ENCODE measurements around the gene EFHC1.
"Not testable (repeated sequence)": the region's sequence is repeated elsewhere in the genome, so short reads cannot be mapped to it uniquely, and the experiment has no call there.

EFHC1 gene

GRCh38 chr6:52438926-52439325, 18.8 kb downstream of the EFHC1 start:
- Histone ChIP-seq H3K9me3 (ENCODE audit: severe bottlenecking) (no peaks in the 10 kb centered on the region), H3K27me3 (ENCODE audit: insufficient read depth, poor library complexity, severe bottlenecking) (no peaks in the 10 kb centered on the region), H3K4me3 (ENCODE audit: severe bottlenecking) (no peak overlapping the region), H3K27ac (ENCODE audit: poor library complexity, severe bottlenecking) (no peak overlapping the region), H3K36me3 (ENCODE audit: low read depth) (peaks cover 13% of the 10 kb centered on the region), H3K4me1 (ENCODE audit: insufficient read depth, poor library complexity, severe bottlenecking) (no peaks in the 10 kb centered on the region)
- DNase-seq (ENCODE audit: low spot score) (no peak), ATAC-seq (ENCODE audit: low read depth) (no peak)
- TF ChIP-seq, protein P1, sequence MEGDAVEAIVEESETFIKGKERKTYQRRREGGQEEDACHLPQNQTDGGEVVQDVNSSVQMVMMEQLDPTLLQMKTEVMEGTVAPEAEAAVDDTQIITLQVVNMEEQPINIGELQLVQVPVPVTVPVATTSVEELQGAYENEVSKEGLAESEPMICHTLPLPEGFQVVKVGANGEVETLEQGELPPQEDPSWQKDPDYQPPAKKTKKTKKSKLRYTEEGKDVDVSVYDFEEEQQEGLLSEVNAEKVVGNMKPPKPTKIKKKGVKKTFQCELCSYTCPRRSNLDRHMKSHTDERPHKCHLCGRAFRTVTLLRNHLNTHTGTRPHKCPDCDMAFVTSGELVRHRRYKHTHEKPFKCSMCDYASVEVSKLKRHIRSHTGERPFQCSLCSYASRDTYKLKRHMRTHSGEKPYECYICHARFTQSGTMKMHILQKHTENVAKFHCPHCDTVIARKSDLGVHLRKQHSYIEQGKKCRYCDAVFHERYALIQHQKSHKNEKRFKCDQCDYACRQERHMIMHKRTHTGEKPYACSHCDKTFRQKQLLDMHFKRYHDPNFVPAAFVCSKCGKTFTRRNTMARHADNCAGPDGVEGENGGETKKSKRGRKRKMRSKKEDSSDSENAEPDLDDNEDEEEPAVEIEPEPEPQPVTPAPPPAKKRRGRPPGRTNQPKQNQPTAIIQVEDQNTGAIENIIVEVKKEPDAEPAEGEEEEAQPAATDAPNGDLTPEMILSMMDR (IDR thresholded peaks at IDR 0.05; ENCODE audit: poor library complexity, severe bottlenecking) = no peak

GRCh38 chr6:52454556-52454955, 34.4 kb downstream of the EFHC1 start:
- H3K9me3 ChIP-seq (ENCODE audit: severe bottlenecking) = peaks cover 8% of the 10 kb centered on the region
- ATAC-seq (ENCODE audit: low read depth) = peak; percentile 100
- TF ChIP-seq, protein P1 (IDR thresholded peaks at IDR 0.05; ENCODE audit: poor library complexity, severe bottlenecking) = no peak
- no peak overlapping the region for H3K4me3 ChIP-seq (ENCODE audit: severe bottlenecking)
- H3K27ac ChIP-seq (ENCODE audit: poor library complexity, severe bottlenecking) = peak overlapping the region; percentile 78
- DNase-seq (ENCODE audit: low spot score) = no peak
- H3K27me3 ChIP-seq (ENCODE audit: insufficient read depth, poor library complexity, severe bottlenecking) = no peaks in the 10 kb centered on the region
- peaks cover 6% of the 10 kb centered on the region; the same call in 1 of the 2 replicates for H3K36me3 ChIP-seq (ENCODE audit: low read depth)
- H3K4me1 ChIP-seq (ENCODE audit: insufficient read depth, poor library complexity, severe bottlenecking) = peaks cover 14% of the 10 kb centered on the region

DNA sequence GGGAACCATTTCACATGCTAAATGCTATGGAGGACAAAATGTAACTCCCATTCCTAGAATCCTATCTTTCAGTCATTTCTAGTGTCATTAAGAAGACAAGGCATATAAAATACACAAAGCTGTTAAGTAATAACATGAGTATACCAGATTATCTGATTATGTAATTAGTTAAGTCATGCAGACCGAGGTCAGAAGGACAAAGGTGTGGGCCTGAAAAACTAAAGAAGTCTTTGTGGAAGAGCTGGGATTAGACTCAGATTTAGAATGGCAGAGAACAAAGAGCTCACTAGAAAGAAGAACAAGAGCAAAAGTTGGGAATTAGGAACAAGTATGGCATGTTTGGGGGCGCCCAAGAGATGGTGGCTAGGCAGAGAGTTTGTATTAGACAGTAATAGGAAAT, 37.0 kb downstream of the EFHC1 start:
- ATAC-seq (ENCODE audit: low read depth) (no peak), DNase-seq (ENCODE audit: low spot score) (no peak)
- Histone ChIP-seq H3K27me3 (ENCODE audit: insufficient read depth, poor library complexity, severe bottlenecking) (no peaks in the 10 kb centered on the region), H3K4me1 (ENCODE audit: insufficient read depth, poor library complexity, severe bottlenecking) (peaks cover 14% of the 10 kb centered on the region), H3K4me3 (ENCODE audit: severe bottlenecking) (no peak overlapping the region), H3K9me3 (ENCODE audit: severe bottlenecking) (no peaks in the 10 kb centered on the region), H3K36me3 (ENCODE audit: low read depth) (peaks cover 6% of the 10 kb centered on the region; the same call in 1 of the 2 replicates), H3K27ac (ENCODE audit: poor library complexity, severe bottlenecking) (no peak overlapping the region)
- TF ChIP-seq, protein P1 (IDR thresholded peaks at IDR 0.05; ENCODE audit: poor library complexity, severe bottlenecking) = no peak

DNA sequence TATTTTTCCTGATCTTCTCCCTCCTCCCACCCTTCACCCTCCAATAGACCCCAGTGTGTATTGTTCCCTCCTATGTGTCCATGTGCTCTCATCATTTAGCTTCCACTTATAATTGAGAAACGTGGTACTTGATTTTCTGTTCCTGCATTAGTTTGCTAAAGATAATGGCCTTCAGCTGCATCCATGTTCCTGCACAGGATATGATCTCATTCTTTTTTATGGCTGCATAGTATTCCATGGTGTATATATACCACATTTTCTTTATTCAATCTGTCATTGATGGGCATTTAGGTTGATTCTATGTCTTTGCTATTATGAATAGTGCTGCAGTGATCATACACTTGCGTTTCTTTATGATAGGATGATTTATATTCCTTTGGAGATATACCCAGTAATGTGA, 41.1 kb downstream of the EFHC1 start:
- not testable (repeated sequence) for ATAC-seq (ENCODE audit: low read depth); H3K27me3 ChIP-seq (ENCODE audit: insufficient read depth, poor library complexity, severe bottlenecking); H3K36me3 ChIP-seq (ENCODE audit: low read depth); H3K4me3 ChIP-seq (ENCODE audit: severe bottlenecking); DNase-seq (ENCODE audit: low spot score); H3K9me3 ChIP-seq (ENCODE audit: severe bottlenecking); H3K4me1 ChIP-seq (ENCODE audit: insufficient read depth, poor library complexity, severe bottlenecking); H3K27ac ChIP-seq (ENCODE audit: poor library complexity, severe bottlenecking)

DNA sequence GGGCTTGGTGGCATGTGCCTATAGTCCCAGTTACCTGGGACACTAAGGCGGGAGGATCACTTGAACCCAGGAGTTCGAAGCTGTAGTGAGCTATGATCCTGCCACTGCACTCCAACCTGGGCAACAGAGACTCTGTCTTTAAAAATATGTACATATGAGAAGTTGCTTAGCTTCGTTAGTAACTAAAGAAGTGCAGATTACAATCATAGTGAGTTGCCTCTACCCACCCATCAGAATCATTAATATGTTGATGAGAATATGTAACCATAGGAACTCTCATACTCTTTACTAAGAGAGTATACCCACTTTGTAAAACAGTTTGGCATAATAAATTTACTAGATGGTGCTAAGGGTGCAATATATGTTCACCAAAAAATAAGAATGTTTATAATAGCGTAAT, 54.0 kb downstream of the EFHC1 start:
- H3K27ac ChIP-seq (ENCODE audit: poor library complexity, severe bottlenecking) = no peak overlapping the region
- H3K36me3 ChIP-seq (ENCODE audit: low read depth) = peaks cover 8% of the 10 kb centered on the region
- H3K4me1 ChIP-seq (ENCODE audit: insufficient read depth, poor library complexity, severe bottlenecking) = no peaks in the 10 kb centered on the region
- TF ChIP-seq, protein P1 (IDR thresholded peaks at IDR 0.05; ENCODE audit: poor library complexity, severe bottlenecking) = no peak
- H3K9me3 ChIP-seq (ENCODE audit: severe bottlenecking) = no peaks in the 10 kb centered on the region
- DNase-seq (ENCODE audit: low spot score) = no peak
- H3K27me3 ChIP-seq (ENCODE audit: insufficient read depth, poor library complexity, severe bottlenecking) = no peaks in the 10 kb centered on the region
- H3K4me3 ChIP-seq (ENCODE audit: severe bottlenecking) = no peak overlapping the region
- ATAC-seq (ENCODE audit: low read depth) = no peak

Data from RWPE2 (cell line).